Stimulated activated CD8-positive, alpha-beta memory T cell treated with anti-CD3 and anti-CD28 coated beads, Interleukin-4, amount 100 ng/mL, for 48 hours (primary cell): ENCODE data around the gene KCNT1.

Experiments used
- DNase-seq: peaks from one replicate; pipeline ENCODE4 v3.0.0-alpha.2; 2020

KCNT1 gene

DNA sequence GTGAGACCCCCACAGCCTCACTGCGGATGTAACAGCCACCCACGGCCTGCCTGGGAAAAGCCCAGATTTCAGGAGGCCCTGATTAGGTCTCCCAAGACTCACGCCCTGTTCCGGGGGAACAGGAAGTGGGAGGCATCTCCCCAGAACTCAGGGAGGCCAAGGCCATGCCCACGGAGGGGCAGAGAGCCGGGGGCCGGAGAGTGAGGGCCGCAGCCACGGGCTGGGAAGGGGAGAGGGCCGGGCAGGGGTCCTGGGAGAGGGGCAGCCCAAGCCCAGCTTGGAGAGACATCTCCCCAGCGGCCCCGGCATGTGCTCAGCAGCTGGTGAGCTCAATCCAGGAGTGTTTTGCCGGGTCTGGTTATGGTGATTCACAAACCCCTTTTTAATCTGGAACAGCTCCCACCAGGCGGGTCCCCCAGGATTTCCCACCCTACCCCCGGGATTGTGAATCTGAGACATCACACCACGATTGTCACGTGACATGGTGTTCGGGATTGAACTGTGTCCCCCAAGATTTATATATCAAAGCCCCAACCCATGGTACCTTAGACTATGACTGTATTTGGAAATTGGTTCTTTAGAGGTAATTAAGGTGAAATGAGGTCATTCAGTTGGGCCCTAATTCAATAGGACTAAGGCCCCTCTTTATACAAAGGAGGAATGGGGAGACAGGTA lies 26.6 kb downstream of the KCNT1 start:
- no peak for DNase-seq

DNA sequence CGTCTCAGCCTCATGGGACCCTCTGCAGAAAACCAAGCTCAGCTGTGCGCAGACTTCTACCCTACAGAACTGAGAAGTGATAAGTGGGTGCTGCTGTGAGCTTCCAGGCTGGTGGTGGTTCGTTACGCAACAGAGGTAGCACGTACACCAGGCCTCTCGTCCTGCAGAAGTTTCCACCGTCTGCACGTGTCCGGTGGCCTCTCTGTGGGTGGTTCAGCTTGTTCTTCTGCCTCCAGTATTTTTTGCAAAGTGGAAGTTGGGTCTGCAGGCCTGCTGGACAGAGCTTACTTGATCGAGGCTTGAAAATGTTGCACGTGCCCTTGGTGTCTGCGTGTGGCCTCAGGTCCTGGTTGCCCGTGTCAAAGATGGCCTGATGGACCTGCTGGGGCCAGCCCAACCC lies 27.5 kb downstream of the KCNT1 start:
- no peak for DNase-seq

DNA sequence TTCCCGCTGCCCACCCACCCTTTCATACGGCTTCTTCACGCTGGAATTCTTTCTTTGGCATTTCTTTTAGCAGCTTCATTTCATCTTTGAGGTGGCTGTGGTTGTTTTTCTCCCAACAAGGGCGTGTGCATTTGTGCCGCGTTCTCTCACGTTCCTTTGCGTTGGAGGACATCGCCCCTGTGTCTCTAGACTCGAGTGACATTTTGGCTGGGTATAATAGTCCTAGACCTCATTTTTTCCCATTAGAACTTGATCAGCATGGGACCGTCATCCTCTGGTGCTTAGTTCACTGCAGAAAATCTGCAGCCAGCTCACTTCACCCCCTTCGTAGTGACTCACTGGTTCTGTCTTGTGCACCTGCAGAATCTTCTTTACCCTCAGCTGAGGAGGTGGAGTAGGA lies 29.5 kb downstream of the KCNT1 start:
- no peak for DNase-seq

DNA sequence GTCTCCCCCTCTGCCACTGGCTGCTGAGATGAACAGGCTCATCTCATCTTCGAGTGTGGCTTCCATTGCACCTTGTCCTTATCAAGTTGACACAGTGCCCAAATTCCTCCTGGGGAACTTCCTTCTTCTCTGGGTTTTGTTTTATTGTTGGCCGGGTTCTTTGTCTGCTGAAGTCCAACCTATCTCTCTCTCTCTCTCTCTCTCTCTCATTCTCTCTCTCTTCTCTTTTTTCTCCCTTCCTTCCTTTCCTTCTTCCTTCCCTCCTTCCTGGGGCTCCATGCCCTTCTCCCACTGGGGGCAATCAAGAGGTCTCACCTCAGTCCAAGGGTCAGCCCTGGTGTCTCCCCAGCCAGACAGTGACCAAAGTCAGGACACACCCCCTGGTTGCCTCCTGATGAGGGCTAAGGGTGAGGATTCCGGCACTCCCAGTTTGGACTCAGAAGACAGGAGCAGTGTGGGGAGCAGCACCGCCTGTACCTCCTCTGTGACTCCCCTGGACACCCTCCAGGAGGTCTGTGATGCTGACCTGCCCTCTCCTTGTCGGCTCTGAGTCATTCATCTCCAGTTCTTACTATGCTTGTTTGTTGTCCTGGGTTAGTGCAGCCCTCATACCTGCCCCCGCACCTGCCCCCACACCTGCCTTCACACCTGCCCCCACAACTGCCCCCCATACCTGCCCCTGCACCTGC lies 30.7 kb downstream of the KCNT1 start:
- no peak for DNase-seq

DNA sequence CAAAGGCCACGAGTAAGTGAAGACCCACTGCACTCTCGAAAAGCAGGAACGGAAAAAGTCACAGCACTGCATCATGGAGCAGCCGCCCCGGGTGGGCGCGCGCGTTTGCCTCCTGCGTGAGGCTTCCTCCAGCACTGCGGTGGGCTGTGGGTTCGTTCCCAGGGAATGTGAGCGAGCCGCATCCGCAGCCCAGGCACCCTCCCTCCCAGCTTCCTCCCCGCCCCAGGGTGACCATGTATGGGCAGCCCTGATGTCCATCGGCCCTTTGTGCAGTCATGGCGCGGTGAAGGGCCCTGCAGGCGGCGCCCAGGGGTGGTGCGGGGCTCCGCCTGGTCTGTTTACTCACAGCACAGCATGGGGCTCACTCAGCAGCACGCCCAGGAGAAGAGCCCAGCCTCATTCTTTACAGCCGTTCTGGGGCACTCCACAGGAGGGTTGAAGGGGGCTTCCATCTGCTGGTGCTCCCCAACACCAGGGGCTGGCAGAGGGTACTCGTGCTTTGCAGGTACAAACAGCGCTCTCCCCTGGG lies 32.7 kb downstream of the KCNT1 start:
- DNase-seq = no peak

DNA sequence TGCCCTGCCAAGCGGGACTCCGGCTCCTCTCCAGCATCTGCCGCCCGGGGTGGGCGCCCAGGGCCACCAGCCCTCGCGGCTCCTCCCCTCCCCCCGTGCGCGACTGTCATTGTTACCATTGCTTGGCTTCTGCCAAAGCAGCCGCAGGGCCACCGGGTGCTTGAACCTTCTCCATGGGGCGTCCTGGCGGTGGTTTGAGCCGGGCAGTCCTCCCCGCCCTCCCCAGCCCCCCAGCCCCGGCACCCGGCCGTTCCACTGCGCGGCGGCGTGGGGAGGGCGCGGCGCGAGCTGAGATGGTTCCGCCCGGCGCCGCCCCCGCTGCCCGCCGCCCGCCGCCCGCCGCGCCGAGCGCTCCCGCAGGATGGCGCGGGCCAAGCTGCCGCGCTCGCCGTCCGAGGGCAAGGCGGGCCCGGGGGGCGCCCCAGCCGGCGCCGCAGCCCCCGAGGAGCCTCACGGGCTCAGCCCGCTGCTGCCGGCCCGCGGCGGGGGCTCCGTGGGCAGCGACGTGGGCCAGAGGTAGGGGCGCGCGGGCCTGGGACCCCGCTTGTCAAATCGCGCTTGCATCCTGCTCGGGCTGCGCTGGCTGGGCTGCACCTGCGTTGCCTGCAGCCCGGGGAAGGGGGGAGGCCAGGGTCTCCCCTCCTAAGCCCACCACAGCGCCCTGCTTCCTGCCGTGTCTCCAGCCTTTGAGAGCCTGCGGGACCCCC lies 34.4 kb downstream of the KCNT1 start:
- no peak for DNase-seq

DNA sequence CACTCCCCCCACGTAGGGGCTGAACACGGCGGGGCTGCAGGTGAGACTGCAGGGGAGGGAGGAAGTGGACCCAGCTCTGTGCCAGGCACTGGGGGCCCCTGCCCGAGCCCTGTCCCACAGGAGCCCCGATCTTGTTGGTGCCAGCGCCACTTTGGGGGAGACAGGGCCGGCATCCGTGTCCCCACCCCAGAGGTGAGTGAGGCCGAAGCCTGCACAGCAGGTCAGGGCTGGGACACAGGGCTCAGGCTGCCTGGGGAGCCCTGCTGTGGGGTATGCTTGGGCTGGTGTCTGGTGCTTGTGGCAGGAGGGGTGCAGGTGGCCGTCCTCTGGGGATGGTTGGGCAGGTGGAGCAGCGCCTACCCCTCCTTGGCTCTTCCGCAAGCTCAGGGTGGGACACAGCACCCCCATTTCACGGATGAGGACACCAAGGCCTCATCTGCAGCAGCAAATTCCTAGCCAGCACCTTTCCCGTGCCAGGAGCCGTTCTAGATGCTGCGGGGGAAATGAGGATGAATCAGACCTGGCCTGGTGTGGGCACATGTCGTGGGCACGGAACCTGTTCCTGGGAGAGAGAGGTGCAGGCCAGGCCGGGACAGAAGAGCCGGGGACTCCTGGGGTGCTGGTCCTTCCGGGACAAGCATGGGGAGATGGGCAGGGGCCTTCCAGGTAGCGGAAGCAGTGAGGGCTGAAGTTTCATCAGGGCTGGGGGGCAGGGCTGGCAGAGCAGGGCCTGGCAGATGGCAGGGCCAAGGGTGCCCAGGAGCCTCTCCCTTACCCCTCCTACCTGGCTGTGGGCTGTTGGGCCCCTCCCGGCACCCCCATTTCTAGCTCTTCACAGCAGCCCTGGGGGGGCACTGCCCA lies 35.2 kb downstream of the KCNT1 start:
- DNase-seq = no peak

DNA sequence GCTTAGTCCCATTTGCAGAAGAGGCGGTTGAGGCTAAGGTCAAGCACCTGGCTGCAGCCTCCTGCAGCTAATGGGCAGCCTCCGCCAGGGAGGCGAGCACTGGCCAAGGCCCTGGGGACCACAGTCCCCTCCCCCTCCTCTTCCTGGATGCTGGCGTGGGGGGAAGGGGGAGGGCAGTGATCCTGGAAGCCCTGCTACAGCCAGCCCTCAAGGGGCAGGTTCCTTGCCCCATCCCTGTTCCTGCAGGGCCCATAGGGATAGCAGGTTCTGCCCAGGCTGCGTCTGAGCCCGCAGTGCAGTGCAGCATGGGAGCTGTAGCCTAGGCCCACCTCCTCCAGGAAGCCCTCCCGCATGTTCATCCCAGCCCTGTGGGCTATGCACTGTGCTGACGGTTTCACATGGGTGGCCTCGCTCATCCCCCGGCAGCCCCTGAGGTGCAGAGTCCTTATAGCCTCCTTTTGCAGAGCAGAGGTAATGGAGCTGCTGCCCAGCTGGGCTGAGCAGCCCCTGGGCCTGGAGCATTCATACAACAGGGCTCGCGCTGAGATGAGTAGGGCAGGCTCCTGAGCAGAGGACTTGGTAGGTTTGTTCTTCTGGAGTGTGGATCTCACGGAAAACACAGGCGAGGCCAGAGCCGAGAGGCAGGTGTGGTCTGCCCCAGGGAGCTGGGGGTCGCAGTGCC lies 36.0 kb downstream of the KCNT1 start:
- no peak for DNase-seq

DNA sequence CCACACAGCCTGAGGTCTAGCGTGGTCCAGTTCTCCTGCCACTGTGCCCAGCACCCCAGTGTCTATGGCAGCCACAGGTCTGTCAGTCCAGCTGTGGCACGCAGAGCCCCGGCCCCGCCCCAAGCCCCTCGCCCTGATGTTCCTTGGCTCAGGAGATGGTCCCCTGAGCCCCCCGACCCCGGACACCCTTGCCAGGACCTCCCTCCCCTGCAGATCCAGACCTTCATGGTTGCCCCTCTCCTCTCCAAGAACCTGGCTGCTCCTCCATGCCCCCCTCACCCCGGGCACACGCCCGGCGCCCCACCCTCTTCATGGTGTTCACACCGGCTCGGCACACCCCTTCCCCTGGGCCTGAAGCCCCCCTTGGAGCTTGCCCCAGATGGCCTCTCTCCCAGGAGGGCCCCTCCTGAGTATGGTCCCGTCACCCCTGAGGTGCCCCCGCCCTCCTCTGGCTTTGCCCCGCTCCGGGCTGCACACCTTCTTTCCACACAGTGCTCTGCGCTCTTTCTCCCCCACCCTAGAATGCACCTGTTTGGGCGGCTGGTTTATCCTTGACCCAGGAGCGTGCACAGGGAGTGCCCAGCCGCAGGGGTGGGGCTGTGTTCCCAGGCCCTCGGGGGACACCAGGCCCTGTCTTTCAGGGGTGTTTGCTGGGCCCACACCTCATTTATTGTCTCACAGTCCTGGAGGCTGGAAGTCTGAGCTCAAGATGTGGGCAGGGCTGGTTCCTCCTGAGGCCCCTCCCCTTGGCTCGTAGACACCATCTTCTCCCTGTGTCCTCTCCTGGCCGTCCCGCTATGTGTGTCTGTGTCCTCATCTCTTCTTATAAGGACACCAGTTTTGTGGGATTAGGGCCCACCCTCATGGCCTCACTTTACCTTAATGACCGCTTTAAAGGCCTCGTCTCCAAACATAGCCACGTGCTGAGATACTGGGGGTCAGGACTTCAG lies 37.6 kb downstream of the KCNT1 start:
- DNase-seq = no peak

DNA sequence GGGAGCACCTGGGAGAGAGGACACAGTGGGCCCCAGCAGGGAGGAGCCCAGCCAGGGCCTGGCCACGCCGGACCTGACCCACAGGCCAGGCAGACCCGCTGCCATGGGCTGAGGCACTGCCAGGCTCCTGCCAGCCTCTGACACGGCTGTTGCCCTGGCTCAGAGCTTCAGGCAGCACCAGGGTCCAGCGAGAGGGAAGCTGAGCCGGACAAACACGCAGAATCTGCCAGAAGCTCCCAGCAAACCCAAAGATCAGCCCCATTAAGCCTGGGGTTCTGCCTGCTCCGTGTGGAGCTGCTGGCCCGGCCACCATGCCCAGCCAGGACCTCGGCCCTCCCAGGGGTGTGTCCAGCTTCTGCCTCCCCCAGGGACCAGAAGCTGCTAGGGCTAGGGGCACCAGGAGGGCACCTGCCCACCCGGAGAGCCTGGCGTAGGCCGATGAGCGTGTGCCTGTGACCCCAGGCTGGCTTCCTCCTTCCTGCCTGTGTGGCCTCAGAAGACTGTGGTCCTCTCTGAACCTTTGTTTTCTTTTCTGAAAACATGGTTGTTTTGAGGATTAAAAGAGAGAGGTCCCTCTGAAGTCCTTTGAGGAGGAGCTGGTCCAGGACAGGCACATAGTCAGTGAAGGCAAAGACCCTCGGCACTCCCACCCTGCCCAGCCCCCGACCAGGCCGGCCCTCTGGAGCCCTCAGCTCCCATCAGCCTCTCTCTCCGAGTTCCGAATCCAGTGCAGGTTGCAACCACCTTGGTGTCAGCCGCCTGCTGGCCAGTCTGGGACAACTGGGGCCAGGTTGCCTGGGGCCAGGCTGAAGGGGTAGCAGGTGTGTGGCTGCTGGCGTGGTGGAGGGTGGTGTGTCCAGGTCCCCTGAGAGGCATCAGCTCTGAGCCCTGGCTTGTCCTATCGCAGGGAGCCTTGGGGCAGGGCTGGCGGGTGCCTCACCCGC lies 39.6 kb downstream of the KCNT1 start:
- DNase-seq = no peak

DNA sequence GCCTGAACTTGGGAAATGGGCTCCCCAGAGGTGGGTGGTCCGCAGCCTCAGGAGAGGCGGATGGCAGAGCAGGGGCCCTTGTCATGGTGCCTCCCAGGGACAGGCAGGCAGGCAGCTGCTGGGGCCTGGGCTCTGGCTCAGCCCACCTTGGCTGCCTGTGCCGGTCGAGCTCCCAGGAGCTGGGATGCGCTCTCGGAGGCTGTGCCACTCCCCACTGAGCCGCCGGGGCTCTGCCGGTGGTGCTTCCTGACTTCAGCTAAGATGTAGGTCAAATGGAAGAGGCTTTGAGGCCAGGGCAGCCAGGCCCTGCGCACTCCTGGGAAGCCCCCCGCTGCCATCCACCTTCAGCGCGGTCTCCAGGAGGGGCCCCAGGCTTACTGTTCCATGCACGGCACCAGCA lies 41.0 kb downstream of the KCNT1 start:
- no peak for DNase-seq

DNA sequence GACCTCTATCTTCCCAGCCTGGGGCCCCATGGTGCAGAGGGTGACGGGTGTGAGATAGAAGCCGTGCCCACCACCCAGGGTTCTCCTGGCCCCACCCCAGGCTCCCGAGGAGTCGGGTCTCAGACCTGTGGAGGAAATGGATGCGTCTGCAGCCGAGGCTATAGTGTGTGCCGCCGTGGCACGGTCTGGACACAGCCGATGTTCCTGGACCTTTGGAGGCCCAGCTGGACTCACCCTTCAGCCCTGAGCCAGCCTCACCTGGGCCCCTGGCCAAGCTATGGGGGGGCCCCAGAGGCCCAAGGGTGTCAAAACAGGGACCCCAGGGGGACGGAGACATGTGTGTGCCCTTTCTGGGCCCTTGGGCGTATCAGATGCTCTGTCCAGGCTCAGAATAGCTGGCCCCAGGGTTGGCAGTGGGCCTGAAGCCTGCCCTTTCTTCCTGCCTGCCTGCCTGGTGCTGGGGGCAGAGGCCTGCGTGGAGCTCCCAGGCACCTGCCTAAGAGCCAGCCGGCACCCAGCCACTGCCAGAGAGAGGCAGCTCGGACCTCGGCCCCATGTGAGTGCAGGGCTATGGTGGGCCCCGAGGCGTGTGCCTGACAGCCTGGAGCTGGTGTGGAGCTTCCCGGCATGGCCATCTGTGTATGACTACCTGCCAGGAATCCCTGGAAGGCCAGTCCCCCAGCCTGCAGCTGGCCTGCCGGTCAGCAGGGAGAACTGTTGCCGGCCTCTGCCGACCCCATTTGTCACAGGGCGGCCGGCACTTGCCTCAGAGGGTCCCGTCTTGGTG lies 41.8 kb downstream of the KCNT1 start:
- no peak for DNase-seq

DNA sequence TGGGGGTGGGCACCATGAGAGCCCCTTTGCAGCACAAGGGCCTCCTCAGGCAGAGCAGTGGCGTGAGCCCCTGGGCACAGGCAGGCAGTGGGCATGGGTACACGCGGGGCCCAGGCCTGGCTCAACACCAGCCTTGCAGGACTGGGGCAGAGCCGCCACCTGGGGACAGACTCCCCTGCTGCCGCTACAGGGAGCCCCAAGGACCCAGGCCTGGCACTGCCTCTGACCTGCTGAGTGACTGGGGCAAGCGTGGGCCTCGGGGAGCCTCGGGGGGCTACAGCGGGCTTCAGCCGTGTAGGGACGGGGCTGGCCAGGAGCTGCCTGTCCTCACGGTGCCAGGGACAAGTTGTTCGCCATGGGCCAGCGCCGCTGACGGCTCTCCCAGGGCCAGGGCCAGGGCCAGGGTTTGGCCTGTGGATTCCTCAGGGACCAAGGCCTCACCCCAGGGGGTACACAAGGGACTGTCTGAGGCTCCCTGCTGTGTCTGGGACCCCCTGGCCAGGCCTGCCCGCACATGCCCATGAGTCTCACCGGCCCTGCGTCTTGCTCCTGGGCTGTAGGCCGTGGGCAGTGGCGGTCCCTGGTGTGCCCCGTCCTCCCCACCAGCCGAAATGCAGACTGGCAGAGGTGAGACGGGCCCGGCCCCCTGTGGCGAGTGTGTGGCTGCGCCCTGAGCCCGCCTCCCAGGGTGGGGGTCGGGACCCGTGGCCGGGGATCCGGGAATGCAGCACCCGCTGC lies 42.5 kb downstream of the KCNT1 start:
- no peak for DNase-seq

DNA sequence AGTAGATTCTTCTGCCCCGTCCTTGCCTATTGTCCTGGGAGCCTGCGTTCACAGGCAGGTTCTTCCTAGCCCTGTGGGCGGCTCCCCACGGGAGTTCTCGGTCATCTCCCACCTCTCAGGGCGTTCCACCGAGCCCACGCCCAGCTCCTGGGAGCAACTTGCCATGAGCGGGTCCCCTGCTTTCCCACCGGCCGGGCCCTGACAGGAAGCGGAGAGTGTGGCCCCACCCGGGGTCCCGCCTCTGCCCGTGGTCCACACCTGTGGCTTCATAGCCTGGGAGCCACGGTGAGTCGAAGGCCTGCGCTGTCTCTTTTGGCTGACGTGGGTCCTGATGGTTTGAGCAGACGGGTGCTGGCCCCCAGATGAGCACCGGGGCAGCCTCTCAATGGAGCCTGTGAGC lies 43.2 kb downstream of the KCNT1 start:
- no peak for DNase-seq

DNA sequence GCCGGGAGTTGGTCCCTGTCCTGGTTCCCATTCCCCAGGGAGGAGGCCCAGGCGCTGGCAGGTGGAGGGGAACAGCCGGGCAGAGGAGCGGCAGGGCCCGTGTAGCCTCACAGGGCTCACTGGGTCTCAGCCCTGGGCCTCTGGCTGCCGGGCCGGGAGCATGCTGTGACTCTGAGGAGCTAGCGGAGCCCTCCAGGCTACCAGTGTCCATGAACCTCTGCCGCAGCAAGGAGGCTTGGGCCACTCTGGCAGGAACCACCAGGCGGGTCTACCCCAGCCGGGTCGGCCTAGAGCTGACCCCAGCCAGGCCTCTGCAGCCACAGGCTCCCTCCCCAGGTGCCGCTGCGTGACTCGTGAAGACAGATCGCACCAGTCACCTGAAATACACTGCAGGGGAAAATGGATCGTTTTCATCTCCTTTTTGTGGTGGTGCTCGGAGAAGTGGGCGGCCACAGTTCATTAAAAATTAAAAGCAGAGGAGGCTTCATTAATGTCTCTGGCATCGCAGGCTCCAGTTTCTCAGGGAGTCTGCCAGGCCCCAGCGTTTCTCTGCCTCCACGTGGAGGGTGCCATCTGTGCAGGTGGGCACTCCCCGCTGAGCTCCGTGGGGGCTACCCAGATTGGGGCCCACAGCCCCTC lies 43.8 kb downstream of the KCNT1 start:
- no peak for DNase-seq

DNA sequence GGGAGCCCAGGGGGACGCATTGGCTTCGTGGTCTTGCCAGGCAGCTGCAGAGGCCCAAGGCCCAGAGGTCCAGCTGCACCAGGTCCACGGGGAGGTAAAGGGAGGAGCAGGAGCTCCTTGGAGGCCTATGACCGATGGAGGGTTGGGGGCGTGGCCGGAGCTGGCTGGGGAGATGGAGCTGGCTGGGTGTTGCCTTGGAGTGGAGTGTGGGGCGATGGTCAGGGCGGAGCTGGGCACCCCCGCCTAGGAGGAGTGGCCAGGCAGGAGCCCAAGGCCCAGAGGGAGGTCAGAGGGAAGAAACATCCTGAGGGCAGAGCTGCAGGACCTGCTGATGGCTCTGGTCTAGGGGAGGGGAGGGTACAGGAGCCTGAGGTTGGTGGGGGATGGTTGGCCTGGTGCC lies 44.6 kb downstream of the KCNT1 start:
- no peak for DNase-seq

DNA sequence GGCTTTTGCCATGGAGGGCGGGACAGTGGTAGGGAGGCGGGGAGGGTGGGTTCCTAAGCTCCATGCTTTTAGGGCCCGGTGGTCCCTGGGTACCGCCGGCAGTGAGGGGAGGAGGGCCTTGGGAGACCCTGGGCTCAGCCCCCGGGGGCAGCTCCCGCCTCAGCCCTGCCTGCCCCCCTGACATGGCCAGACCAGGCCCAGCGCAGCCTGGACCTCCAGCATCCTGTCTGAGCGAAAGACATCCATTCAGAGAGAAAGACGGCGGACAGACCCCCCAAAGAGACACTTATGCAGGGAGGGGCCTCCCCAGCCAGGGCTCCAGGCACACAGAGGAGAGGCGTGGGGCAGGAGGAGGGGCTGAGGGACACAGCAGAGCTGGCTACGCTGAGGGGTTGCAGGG lies 45.3 kb downstream of the KCNT1 start:
- DNase-seq = no peak

DNA sequence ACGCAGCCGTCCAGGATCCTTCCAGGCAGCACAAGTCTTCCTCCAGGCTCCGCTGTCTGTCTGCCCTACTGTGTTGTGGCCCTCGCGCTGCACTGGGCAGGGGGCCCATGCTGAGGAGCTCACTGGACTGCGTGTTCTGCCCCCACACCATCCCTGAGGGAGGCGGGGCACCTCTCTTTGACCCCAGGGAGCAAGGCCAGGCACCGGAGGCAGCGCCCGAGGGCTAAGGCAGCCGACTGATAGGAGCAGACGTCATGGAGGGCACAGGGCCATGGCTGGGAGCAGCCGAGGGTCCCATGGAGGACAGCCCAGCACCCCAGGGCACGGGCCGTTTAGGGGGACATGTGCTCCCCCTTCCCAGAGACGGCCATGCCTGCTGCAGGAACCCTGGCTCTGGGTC lies 46.7 kb downstream of the KCNT1 start:
- no peak for DNase-seq
